NCI-H2196 (cell line): ENCODE results near the gene PXT1.
"Not testable (repeated sequence)": the region's sequence is repeated elsewhere in the genome, so short reads cannot be mapped to it uniquely, and the experiment has no call there.

Experiments
- DNase-seq: peaks from one replicate; lab custom pipeline; 2025; ENCODE audit not compliant: unreplicated experiment; lab: John Stamatoyannopoulos, UW

The PXT1 gene

GRCh38 chr6:36444470-36444869 is 1.8 kb upstream of the PXT1 start:
- DNase-seq, result no peak

GRCh38 chr6:36443471-36444428 is 1.1 kb upstream of the PXT1 start:
- DNase-seq, result peak; percentile 32

GRCh38 chr6:36442103-36442670 is 467 bp downstream of the PXT1 start:
- no peak for DNase-seq

DNA sequence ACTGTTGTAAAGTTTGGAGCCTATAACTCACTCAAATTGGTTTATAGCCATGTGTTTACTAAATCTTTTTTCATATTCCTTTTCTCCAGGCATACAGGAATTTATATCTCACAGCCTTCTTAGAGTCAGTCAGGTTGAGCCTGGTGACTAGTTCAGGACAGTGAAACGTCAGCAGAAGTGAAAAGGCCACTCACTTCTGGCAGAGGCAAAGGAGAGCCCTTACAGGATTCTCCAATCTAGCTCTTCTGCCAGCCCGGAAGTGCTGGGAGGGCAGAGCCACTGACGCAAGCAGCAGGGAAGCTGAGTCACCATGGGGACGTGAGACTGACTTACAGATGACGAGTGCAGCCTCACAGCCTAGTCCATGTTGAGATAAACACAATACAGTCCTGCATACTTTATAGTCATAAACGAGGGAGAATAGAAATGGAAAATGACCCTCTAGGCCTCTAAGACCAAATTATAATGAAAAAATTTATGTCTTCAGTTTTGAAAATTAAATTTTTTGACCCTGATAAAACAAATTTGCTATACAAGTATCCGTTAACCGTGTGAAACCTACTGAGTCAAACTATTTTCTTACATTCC is 1.3 kb downstream of the PXT1 start:
- DNase-seq, result peak; percentile 93

- DNase-seq, result no peak
These were observed 6.2 kb downstream of the PXT1 start for GRCh38 chr6:36436466-36436865.

DNA sequence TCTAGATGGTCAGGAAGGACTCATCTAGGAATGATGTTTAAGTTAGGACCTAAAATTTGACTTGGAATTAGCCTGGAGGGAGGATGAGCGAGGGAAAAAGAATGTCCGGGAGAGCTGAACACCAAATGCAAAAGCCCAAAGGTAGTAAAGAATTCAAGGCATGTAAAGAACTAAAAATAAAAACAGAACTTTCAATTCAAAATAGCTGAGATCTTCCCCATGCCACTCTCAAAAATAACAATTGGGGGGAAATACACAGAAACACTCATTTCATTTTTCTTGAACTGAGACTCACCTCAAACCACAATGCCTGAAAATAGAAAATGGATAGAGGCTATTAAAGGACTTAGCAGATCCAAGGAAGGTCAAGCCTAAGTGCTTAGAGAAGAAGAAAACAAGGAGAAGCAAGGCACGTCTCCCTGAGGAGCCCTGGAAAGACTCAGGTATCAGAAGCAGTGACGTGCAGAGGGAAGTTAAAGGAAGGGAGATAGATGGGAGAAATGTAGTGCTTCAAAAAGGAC is 10.4 kb downstream of the PXT1 start:
- DNase-seq, result no peak

GRCh38 chr6:36431197-36431596 is 11.5 kb downstream of the PXT1 start:
- DNase-seq, result no peak

DNA sequence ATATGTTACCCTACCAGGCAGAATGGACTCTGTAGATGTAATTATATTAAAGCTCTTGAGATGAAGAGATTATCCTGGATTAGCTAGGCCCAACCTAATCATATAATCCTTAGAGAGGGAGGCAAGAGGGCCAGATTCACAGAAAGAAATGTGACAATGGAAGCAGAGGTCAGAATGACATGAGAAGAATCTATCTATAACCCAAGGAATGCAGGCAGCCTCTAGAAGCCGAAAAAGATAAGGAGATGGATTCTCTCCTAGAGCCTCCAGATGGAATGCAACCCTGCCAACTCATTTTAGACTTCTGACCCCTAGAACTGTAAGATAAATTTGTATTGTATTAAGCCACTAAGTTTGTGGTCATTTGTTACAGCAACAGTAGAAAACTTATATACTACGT is 12.3 kb downstream of the PXT1 start:
- no peak for DNase-seq

GRCh38 chr6:36428911-36429310 is 13.7 kb downstream of the PXT1 start:
- no peak for DNase-seq

DNA sequence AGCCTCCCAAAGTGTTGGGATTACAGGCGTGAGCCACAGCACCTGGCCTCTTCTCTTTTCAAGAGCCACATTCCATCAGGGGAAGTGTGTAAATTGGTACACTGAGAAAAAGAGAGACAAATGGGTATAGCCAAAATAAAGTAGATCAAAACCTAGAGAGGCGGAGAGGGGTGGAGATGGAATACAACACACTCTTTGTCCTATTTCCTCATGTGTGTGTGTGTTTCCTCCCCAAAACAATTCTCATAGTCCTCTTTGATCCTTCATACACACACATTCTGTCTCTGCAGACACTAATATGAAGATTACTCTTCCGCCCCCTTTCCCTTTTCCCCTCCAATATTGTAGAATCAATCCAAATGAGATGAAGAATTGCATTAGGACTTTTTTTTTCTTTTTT is 16.0 kb downstream of the PXT1 start:
- no peak for DNase-seq

DNA sequence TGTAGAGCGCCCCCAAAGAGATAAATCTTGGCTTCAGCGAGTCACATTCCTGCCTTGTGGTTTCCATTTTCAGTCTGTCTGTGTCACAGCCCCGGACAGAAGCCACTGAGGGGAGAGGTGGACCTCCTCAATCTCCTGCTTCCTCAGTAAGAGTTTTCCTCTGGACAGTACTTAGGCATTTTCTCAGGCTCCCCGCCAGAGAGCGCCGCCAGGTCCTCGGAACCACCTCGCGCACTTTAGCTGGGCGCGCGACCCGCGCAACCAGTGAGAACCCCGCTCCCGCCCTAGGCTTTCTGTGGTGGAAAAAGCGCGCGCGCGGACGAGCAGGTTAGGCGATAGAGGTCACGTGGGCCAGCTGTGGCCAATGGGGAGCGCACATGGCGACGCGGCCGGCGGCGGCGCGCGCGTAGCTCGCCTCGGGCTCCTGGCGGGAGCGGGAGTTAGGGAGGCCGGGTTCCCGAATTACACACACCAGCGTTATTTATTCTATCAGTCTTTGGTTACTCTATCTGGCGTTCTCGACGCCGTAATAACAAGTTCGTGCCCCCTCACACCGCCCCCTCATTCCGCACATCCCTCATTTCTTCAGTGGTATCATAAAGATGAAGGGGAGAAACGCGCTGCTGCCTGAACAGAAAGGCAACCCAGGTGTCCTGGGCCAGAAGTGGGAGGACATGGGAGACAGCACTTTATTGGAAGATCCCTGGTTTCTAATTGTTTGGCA is 19.4 kb downstream of the PXT1 start:
- DNase-seq, result peak; percentile 99

DNA sequence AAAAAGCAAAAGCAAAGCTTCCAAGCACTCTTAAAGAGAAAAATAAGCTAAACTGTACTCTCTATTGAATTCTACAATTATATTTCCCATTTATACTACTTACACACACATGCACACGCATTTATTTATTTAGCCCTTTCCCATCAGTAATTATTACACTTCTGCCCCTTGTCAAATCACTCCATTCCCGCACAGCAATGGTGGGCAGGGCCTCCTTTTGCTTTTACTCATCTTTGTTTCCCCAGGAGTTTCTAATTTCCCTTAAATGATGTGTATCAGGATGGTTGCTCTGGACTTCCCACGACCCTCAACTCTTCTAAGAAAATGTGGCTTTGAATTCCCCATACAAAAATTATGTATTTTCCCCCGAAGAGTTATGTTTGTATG is 19.9 kb downstream of the PXT1 start:
- no peak for DNase-seq

GRCh38 chr6:36419310-36419709 is 23.3 kb downstream of the PXT1 start:
- DNase-seq, result no peak

- no peak for DNase-seq
These were observed 24.1 kb downstream of the PXT1 start for GRCh38 chr6:36418558-36418957.

DNA sequence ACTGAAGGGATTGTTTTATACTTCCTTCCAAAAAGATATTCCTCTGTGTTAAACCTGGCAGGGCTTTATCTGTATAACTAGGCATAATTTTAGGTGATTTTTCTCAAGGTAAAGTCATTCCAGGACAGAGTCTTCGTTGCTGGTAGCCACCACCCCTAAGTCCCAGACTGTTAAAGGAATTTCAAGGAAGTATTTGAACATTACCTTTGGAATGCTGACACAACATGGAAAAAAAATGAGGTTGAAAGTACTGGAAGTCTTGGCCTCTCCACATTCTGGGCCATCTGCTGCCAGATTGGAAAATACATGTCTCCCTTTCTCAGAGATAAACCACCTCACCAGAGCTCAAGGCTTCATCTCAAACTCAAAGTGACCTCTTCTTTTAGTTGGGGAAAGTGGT is 28.2 kb downstream of the PXT1 start:
- DNase-seq, result no peak

- no peak for DNase-seq
These were observed 28.9 kb downstream of the PXT1 start for GRCh38 chr6:36413489-36414480.

DNA sequence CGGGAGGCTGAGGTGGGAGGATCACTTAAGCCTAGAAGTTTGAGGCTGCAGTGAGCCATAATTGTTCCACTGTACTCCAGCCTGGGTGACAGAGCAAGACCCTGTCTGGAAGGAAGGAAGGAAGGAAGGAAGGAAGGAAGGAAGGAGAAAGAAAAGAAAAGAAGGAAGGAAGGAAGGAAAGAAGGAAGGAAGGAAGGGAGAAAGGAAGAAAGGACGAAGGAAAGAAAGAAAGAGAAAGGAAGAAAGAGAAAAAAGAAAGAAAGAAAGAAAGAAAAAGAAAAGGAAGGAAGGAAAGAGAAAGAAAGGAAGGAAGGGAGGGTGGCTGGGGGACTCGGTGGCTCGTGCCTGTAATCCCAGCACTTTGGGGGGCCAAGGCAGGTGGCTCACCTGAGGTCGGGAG is 32.9 kb downstream of the PXT1 start:
- DNase-seq, result not testable (repeated sequence)

GRCh38 chr6:36404164-36404563 is 38.5 kb downstream of the PXT1 start:
- DNase-seq, result no peak

DNA sequence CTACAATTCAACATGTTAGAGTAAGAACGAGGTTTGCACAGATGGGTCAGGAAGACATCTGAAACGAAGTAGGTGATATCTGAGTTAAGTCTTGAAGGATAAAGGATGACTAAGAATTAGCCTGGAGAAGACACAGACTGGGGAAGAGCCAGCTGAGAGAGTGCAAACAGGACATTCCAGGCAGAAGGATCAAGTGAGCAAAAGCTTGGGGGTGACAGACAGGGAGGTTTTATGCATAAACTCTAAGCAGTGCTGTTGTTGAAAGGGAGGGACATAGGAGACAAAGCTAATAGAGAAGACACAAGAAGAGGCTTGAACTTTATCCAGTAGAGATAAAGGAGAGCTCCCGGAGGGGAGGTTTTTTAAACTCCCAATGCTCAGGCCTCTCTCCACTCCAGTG is 40.2 kb downstream of the PXT1 start:
- DNase-seq, result no peak

DNA sequence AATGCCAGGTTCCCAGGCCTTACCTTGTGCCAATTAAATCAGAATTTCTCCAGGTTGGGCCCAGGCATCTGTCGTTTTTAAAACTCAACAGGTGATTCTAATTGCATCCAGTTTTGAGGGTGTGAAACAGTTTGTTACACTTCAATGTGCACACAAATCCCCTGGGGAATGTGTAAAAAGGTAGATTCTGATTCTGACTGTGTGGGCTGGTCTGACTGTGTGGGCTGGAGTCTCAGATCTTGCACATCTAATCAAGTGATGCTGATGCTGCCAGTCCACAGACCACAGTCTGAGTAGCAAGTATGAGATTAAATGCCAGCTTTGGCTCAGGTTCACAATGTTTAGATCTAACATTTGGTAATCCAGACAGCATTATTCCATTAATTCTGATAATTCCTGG is 42.7 kb downstream of the PXT1 start:
- DNase-seq, result no peak
